HG02852 (cell line): ENCODE results near the gene SLIT3.

Experiments
- ATAC-seq: cut with Tn5 transposase; IDR thresholded peaks from one replicate; pipeline ENCODE4 v1.9.1; 2021; ENCODE audit warnings: mild to moderate bottlenecking, moderate library complexity; ENCODE audit not compliant: unreplicated experiment

SLIT3 gene

DNA sequence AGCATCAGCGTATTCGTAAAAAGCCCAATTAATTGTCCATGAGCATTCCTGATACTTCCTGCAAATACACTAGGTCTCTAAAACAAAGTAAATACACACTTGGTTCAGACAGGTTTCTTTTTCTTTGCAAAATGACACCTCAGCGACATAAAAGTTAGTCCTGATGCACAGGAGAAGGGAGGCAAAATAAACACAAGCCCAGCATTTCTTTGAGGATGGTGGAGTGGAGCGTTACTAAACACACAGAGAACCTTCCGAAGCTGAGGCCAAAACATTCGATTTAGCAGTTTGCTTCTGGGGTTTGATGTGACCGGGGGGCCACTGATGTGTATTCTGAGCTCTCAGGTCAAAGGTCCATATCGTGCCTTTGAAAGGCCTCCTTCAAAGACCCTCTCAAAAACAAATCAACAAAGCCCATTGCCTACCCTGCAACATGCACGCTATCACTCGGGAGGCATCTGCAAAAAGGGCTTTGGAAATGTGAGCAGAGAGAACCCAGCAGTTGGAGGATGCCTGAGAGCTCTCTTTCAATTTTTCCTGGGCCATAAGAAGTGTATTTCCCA is 453.3 kb downstream of the SLIT3 start:
- ATAC-seq: no peak

DNA sequence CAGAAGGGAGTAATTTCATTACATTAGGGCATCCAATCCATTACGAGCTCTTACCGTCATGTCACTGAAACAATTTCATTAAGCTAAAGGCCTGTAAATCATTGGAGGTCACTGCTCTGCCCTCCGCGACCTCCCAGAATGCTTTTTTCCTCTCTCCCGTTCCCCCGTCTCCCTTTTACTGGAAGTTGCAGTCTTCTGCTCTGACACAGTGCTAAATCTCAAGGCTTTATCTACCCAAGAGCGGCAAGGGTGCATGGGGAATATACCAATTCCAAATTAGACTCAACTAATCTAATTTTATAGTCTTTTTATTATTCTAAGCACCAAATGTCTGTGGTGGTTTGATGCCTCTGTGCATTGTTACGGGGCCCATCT is 456.0 kb downstream of the SLIT3 start:
- no peak for ATAC-seq

DNA sequence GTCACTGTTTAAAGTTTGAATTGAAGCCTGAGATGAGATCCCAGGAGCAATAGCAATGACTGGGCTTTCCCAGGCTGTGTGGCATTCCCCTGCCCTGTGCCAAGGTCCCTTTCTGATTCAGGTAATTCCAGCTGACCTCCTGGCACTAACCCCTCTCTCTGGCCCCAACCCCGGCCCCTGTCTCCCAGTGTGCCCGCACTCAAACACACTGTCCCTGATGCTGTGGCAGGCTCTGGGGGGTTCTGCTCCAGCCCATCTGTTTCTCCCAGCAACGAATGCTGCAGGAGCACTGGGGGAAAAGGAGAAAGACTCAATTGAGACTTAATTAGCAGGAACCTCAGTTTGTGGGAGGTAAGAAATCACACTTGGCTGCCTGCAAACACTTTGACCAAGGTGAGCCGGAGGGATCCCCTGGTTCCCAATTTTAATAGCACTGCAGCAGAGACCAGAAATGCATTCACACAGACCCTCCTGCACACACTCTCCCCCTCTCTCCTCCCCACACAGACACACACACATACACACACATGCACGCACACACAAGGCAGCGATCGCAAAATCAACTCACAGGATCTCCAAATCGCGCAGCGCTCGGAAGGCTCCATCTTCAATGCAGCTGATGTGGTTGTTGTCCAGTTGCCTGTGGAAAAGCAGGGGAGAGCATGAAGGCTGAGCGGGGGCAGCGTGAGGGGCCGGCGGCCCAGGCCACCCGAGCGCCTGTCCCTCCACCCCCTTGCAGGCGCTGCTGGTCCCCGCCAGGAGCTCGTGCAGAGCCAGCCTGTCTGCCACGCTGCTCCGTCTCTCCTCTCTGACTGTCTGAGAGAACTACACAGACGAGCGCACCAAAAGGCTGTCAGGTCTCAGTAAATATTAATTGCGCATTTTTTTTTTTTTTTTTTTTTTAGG is 456.7 kb downstream of the SLIT3 start:
- ATAC-seq: no peak

DNA sequence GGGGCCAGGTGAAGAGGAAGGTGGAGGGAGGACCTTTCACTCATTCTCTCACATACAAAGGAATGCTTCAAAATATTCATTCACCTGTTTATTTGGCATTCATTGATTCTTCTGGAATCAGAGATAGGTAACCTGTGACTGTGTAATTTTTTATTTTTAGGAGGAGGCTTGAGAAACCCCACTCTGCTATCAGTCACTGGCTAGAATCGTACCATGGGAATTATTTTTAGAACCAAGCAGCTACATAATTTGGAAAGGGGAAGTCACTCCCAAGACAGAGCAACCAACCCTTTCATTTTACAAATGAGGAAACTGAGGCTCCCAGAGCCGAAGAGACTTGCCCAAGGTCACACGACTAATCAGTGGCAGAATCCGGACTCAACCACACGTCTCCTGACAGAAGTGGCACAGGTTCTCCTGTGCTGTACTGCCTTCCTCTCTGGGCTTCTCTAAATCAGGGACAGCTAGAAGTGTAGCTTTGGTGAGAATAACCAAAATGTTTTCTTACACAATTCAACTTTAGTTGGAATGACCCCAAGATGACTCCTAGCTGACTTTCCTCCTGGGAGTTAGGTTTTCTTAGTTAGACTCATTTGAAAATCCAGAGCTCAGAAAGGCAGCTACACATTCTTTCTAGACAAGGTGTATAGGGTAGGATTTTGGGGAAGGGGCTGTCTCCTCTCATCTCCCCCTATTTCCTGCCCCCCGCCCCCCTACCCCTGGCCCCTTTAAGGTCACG is 457.5 kb downstream of the SLIT3 start:
- no peak for ATAC-seq

DNA sequence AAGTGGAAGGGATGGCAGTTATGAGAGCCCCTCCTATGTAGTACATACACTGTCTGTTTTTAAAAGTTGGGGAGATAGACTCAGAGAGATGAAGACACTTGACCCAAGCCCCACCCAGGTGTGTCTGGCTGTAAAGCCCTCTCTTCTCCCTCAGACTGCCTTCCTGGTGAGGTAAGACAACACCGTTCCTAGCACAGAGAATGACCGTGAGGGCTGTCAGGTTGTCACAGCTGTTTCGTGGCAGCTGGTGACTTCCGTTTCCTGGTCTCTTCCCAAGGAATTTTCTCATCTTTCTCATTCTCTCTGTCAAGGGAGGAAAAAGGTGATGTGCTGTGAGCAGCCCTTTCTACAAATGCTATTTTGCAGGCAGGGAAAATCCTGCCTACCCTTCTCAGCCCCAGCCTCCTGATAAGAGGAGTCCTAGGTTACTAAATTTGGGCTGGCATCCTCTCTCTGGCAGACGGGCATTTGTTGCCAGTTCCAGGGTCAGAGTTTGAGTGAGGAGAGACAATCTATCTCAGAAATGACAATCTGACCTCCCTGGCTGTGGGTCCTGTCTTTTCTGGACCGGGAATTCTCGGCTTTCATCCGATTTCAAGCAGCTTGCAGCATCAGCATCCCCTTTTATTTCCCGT is 458.3 kb downstream of the SLIT3 start:
- ATAC-seq: no peak

DNA sequence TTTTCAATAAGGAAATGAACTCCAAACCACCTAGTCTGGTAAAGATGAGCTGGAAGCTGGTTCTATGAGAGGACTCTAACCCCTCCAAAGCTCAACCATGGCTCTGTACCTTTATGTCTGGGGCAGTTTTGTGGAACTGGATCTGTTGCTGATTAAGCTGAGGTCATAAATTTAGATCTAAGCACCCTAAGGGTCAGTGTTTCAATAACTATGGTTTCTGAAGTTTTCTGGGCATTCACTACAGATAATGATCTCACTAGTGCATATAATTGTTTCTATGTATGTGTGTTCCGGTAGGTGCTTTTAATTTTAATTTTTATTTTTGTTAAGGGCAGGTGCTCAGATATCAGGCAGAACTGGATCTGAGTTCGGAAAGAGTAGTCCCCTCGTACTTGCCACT is 463.1 kb downstream of the SLIT3 start:
- no peak for ATAC-seq

DNA sequence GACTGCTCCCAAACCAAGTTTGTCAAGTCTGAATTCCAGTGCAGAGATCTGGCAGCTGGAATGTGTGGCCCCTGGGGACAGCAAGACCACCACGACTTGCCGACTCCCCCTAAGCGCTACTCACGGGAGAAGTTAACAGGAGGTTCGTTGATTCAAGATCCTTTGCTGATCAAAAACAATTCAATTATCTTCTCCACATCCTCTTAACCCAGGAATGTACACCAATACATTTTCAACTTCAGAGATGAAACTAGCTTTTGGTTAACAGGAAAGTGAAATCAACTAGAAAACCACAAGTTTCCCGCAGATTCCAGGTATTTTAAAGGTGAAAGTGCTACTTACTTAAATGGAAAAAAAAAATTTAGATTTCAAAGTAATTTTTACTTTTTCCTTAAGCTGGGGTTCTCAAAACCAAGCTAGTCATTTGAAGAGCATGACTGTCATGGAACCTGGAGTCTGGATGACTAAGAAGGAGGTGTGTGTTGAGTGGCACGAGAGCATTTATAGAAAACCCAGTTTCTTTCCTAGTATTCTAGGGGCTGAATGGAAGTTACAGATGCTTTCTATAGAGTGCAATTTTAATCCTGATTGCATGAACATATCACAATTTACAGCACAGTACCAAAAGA is 464.2 kb downstream of the SLIT3 start:
- ATAC-seq: no peak

DNA sequence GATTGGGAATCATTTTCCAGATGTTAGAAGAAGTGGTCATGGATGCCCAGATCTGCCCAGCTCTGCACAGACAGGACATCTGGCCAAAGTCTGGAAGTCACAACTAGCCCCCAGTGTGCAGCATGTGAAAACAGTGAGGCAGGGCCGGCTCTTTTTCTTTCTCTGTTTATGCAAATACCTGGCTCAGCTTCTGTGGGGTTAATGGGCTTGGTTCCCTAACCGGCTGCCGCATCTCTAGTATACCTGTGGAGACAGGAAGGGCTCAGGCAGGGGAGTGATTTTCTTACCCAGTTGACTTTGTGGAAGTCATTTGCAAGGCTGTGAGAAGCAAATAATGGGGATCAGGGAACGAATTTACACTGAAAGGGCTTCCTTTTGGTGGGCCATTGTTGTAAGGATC is 467.0 kb downstream of the SLIT3 start:
- ATAC-seq: no peak

DNA sequence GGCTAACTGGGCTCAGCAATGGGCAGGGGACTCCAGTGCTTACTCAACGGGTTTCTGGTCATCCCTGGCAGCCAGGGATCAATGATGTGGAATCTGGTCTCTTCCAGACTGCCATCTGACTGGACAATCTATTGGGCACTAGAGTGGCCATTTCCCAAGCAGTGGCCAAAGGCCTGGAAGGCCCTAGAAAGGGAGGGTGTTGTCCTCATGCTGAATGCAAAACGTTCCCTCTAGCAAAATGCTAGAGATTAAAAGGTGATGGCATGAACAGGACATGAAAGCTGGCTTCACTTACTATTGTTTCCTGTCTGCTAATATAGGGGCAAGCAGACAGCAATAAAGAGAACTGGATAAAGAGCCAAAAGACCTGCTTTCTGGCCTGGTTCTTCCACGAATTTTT is 467.6 kb downstream of the SLIT3 start:
- ATAC-seq: no peak

DNA sequence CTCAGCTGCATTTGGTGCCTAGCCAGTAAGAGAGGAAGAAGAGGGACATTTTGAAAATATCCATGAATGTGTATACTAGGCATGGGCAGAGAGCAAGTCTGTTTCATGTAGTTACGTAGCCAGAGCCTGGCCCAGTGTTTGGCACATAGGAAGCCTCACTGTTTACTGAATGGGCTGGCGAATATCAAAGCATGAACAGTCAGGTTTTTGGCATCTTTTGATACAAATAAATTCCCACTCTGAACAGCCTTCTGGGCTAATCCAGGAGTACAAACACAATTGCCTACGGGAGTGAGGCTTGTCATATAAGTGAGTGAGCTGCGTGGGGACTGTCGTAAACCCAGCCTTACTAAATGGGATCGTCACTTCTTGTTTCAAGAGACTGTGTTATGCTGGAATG is 468.6 kb downstream of the SLIT3 start:
- ATAC-seq: no peak

DNA sequence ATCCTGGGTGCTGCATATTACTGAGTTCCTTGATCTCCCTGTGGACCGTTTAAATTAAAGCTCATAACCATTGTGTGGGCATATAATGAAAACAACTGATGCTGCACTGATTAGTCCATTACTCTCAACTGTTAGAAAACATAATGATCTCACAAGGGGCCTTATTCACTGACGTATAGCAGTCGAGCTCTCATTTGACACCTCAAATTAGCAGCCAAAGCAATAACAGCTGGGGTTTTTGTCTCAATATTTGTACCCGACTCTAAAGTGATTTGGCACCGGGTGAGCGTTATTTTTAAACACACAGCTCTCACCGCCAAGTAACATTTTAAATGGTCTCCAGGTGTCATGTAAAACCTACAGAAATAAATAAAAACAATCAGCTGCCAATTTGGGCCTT is 469.6 kb downstream of the SLIT3 start:
- ATAC-seq: no peak

DNA sequence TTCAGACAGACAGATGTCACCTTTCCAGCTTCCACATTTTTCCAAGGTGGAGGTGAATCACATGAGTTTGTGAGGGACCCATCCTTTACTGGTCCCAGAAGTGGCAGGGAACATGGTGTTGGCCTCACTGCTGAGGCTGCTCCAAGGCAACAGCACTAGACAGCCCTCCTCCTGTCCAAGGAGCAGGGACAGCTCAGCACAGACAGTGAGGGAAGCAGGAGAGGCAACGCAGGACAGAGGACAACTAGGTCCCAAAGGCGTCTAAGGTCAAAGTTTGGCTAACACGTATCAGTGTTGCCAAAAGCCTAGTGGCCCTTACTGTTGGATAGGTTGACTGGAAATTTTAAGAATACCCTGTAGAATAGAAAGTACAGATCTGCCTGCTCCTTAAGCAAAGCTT is 470.1 kb downstream of the SLIT3 start:
- ATAC-seq: no peak

DNA sequence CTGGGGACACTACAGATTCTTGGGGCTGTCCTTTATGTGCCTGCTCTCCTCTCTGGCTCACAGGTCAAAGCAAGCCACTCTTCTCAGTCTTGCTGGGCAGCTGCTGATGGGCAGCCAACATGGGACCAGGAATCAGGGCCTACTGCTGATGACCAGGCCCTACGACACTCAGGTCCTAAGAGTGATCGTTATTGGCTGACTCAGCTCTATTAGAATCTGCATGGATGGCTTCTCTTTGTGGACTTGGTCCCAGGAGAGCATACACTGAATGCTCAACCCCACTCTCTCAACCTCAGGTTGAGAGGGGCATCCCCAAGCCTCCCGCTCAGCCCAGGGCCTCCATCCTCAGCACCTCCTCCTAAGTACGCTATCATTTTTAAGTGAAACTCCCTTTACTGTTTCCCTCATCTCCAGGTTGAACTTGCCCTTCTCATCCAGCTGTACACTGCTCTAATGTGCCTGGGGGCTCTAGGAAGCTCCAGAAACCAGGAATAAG is 471.0 kb downstream of the SLIT3 start:
- ATAC-seq: no peak

DNA sequence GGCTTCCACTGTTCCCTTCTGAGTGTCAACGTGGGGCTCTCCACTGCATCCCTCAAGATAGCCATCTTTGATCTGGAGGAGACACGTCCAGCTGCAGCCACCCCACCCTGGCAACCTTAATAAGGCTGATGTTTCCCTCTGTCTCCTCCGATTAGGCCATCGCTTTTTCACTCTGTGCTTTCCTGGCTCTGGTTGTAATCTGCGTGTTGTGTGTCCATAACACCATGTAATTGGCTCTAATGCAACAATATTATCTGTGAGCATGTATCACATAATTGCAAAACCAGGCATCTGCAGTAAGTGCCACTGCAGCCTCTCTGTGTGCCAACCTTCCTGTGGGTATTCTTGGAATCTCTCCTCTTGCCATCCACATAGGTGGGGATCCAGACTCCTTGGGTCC is 471.9 kb downstream of the SLIT3 start:
- ATAC-seq: no peak

DNA sequence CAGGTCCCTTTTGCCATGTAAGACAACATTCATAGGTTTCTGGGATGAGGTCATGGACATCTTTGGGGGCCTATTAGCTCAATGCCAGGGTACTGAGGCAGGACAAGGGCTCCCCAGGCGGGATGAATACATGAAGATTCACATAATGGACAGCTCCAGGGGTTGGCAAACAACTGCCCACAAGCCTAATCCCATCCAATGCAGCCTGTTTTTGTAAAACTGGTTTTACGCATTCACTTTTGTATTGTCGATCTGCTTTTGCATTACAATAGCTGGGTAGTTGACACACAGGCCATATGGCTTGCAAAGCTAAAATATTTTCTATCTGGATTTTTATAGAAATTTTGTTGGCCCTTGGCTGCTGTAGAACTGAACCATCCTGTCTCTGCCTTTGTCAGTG is 473.3 kb downstream of the SLIT3 start:
- no peak for ATAC-seq

DNA sequence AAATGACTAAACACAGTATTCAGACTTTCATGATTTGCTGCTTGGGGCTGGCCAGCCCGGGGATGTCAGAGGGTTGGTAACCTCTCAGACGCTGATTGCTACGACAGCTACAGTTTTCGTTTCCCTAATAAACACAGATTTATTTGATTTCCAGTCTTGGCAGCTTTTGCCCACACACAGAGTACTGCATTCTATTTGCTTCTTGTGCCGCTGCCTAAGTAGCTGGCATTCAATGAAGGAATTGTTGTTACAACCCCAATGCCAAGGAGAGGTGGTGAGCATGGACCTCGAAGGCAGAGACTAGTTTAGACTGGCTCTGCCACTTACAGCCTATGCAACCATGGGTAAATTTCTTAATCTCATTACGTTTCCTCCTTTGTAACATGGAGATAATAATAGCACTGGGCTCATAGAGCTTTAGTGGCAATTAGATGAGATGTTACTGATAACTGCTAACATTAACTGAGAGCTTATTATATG is 474.7 kb downstream of the SLIT3 start:
- ATAC-seq: no peak

DNA sequence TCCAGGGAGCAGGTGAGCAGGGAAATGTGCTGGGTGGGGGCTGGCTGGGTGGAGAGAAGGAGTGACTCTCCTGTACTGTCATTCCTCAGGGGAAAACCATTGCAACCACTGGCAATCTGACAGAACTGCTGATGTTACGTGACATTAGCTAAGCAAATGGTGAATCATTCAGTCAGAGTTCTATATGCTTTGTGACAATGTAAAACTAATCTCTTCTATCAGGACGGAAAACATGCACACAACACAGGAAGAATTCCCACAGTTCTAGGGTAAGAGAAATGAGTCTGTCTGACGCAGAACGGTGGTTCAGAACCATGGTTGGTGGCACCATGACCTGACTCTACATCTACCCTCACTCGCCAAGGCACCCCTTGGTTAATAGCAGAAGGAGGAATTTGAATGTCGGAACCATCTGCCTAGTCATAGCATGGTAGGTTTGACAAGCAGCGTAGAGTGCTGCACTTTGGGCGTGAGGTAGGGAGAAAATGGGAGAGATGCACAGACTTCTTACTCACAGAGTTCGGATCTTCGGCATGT is 478.1 kb downstream of the SLIT3 start:
- peak; percentile 47 for ATAC-seq

DNA sequence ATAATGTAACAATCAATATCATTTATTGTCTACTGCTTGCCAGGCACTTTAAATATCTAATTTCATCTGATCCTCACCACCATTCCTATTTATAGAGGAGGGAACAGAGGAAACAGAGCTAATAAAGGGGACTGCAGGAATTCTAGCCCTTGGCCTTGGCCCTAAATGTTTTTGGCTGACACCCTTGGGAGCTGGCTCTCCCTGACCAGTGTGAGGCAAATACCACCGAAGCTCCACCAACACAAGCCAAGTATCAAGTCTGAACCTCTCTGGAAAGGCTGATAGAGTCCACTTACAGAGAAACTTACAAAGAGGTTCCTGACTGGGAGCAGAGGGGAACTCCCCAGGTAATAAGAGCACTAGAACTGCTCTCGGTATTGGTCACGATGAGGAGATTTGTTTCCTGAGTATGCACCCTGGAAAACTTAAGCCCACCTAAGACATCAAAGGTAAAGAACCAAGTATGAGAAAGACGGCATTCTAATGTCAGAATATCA is 478.6 kb downstream of the SLIT3 start:
- ATAC-seq: peak; percentile 56

DNA sequence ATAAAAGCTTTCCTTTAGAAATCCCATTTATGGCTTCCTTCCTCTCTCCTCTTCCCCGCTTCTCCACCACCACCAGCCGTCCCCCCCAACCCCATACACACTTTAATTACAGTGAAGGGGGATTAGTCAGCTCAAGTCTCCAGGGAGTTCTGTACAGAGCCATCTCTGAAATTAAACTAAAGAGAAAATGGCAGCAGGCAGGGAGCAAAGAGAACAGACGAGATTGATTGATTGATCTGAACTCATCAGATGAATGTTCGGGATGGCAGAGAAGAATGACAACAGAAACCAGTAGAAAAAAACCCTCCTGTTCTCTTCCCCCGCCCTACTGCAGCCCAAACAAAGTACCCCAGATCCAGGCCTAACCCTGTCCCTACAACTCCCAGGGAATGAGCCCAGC is 480.1 kb downstream of the SLIT3 start:
- no peak for ATAC-seq

DNA sequence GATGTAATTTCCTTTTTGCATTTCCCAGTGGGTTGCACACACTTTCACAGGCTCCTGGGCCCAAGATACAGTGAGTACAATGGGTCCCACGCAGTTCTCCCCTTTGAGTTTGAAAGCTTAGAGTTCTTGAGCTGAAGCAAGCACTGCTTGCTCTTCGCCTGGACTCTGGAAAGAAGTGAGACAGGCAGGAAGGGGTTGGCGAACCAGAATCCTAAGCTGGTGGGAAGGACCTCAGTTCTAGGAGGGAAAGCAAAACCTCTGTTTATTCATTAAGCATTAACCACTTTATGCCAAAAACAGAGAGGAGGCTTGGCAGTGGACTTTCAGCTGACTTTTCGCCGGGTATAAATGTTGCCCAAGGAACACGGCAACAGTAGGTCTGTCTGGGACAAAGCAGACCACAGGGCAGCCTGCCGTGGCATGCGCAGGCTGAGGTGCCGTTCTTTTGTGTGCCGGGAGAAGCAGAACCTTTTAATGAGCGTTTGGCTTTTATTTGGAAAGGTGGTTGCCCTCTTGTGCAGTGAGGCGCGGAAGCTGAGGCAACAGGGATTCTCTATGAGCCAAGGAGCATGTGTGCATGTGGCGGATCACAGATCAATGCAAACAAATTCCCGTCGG is 481.8 kb downstream of the SLIT3 start:
- no peak for ATAC-seq
